Endothelial cell of hepatic sinusoid (primary cell): ENCODE data around the gene HOXC12.

Experiments used
- in situ Hi-C: cut with HindIII; loops from 2 replicates; pipeline ENCODE4 v1.10.0; 2017; ENCODE audit warnings: low sequenced_read_pairs

Gene HOXC12

DNA sequence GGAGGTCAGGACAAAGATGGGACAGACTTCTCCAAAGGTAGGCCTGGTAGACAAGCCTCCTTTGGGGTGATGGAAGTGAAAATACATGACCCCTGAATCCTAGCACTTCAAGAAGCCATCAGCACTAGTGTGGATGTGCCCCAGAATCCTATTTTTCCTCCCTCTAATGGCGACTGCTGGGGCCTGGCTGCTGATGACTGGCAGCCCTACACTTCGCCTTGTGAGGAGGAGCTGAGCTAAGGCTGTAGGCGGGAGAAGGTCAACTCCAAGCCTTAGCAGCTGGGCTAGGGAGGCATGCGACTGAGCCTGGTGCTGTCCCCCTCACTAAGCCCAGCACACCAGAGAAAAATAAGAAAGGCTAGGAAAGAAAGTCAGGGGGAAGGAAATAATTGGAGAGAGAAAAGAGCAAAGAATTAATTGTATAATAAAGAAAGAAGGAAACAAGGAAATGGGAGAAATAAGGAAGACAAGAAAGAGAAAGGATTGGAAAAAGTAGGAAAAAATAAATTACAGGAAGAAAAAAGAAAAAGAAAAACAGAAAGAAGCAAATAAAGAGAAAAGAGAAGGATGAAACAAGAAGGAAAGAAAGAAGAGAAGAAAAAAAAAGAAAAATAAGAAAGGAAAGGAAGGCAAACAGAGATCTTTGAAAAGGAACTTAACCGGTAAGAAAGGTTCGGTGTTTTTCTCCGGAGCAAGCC lies 25.6 kb downstream of the HOXC12 start:
- in situ Hi-C loops, result loop anchor here (5.0 kb wide), 1 partner anchor 38 kb away; no protein-coding TSS in a partner anchor

DNA sequence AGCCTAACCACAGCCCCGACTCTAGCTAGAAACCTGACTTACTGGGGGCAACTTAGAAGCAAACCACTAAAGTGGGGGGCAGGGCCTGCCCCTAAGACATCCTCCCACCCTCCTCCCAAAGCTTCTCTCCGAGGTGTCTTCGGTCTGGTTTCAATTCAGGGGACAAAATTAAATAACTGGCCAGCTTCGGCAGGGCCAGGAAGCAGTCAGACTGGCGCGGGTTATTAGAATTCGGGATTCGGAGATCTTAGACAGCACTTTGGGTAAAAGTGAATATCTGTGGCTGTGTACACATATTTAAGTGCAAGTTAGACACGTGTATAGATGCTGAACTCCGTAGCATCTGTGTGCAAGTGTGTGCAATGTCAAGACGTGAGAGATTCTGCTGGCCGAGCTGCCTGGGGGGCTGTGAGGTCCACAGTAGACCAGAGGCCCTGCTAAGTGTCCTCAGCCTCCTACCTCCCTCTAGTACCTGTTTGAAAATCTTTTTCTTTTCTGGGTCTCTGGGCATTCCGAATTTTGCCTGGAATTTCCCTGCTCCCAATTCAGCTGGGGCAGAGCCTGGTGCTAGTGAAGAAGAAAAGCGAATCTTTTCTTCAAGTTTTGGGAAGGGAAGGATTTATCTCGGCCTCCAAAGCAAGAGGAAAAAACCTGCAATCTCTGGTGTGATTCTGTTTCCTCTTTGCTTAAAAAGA lies 26.2 kb downstream of the HOXC12 start:
- in situ Hi-C loops, result loop anchor here (5.0 kb wide), 1 partner anchor 39 kb away; no protein-coding TSS in a partner anchor

DNA sequence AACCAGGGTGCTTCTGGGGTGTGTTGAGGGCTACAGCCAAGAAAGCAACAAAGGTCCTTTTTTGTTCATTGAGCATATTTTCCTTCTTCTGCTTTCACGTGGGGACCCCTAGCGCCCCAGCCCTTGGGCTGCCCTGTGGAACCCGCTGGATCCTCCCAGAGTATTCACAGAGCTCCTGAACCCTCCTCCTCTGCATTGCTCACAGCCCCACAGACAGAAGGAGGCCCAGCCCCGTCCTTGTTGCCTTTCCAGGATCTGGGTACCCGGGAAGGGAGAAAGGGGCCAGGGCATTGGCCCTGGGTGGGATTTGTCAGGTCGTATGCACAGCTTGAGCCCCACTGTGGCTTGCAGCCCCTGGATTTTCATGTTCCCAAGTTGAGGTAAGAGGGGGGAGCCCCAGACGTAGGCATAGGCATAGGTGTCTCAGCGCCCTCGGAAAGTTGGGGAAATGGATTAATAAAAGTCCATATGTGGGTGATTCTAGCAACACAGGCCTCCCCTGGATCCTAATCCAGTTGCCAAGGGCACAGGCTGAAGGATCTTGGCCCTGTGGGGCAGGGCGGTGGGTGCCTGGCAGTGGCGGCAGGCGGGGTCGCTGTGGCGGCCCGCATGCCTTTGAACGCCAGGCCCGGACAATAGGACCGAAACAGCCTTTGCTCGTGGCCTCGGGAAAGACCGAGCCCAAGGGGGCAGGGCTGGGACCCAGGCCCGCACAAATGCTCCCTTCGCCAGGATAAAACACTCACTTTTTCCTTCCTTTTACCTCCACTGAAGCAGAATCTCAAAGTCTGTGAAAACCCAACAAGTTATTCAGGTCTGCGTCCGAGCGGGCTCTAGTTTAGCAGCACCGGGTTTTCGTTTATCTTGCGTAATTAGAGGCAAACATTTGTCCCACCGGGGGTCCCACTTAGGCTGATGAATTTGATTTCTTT lies 27.2 kb downstream of the HOXC12 start:
- in situ Hi-C loops, result loop anchor here (5.0 kb wide), 1 partner anchor 40 kb away; no protein-coding TSS in a partner anchor

DNA sequence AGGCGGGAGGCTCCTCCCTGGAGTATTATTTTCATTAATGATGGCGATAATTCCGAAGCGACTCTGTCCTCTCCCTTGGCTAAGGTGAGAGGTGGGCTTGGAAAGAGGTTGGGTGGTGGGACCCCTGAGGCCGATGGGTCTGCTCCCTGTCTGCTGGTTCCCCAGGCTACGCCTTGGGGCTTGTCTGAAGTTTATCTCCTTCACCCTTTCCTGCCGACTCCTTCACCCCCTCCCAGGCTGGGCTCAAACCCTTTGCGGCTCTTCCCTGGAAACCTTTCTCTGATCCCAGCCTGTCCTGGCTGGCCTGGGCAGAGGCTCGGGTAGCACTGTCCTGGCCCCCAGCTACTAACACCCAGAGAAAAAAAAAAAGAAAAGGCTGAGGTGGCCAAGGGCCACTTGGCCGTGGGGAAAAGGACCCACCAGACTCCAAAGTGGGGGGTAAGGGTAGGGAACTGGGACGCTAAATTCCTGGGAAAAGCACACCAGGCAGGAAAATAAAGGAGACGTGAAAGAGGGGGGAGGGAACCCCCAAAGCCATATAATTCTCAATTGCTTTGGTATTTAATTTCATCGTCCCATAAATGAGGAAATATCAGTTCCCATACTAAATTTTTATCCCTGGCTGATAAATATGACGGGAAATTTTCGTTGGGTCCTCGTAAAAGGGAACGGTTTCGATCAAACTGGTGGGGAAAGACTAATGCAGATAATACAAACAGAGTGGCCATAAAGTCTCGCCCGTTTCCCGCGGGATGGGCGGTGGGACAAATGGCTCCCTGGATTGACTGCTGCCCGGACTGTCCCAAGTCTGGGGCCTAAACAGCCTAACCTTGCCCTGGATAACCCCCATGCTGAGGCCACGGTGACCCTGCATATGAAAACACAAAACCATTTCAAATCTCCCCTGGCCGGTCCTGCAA lies 28.2 kb downstream of the HOXC12 start:
- in situ Hi-C loops, result loop anchor here (5.0 kb wide), 1 partner anchor 41 kb away; no protein-coding TSS in a partner anchor

DNA sequence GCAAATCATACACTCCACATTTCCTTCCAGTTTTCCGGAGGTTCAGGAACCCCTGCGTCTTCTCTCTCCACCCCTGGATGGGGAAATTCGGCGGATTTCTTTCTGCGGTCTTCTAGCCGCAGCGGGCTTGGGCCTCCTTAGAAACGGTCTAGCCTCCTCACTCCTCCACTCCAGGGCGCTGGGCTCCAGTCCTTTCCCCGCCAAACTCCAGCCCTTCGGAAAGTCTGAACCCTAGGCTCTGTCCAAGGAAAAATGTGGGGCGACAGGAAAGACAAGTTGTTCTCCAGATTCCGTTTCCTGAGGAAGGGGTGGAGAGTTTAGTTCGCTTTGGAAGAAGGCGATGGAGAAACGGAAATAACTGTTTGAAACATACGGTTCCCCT lies 28.9 kb downstream of the HOXC12 start:
- in situ Hi-C loops, result loop anchor here (5.0 kb wide), 1 partner anchor 41 kb away; no protein-coding TSS in a partner anchor

DNA sequence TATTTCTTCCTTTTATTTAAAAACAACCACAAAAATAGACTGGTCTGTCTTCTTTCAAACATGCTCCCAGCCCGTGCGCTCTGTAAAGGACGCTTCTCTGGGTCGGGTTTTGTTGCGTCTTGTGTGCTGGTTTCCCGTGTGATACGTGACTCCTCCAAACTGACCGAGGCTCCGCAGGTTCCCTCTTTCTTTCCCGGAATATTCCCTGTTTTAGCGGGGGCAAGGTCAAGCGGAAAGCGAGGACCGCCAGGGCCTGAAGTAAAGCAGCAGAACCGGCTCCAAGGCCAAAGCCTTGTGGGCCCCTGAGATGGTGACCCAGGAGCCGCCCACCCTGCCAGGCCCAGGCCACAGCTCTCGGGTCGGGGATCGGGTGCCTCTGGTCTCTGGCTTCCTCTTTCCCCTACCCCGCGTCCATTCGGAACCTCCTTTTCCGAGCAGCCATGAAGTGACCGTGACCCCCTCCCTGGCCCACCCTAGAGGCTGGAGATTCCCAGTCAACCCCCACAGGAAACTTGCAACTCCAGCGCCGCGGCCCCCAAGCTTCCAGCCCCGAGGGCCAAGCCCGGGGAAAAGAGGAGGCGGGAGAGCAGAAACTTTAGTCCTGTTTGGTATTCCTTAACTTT lies 29.4 kb downstream of the HOXC12 start:
- in situ Hi-C loops, result loop anchor here (5.0 kb wide), 1 partner anchor 42 kb away; no protein-coding TSS in a partner anchor

DNA sequence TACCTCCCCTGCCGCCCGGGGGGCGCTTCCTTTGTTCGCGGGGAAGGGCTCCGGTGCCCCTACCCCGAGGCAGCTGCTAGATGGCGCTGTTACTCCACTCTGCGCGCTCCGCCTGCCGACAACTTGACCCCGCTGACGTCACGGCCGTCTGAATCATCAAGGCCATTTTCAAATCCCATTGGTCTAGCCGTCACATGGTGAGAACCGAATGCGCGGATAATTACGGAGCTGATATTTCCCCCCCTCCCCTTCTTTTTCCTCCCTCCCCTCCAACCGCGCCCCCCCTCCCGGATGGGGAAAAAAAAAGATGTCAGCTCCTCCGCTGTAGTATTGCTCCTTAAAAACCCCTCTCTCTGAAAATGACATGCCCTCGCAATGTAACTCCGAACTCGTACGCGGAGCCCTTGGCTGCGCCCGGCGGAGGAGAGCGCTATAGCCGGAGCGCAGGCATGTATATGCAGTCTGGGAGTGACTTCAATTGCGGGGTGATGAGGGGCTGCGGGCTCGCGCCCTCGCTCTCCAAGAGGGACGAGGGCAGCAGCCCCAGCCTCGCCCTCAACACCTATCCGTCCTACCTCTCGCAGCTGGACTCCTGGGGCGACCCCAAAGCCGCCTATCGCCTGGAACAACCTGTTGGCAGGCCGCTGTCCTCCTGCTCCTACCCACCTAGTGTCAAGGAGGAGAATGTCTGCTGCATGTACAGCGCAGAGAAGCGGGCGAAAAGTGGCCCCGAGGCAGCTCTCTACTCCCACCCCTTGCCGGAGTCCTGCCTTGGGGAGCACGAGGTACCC lies 30.4 kb downstream of the HOXC12 start, which contains the start of gene HOXC10:
HOXC10 (plus strand) TSS at position 246 of the 791 bp plus-strand sequence; CDS start at position 360, 114 bp downstream.
- in situ Hi-C loops, result loop anchor here (5.0 kb wide), 1 partner anchor 43 kb away; no protein-coding TSS in a partner anchor

DNA sequence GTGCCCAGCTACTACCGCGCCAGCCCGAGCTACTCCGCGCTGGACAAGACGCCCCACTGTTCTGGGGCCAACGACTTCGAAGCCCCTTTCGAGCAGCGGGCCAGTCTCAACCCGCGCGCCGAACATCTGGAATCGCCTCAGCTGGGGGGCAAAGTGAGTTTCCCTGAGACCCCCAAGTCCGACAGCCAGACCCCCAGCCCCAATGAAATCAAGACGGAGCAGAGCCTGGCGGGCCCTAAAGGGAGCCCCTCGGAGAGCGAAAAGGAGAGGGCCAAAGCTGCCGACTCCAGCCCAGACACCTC lies 30.9 kb downstream of the HOXC12 start:
- in situ Hi-C loops, result no loop called here

DNA sequence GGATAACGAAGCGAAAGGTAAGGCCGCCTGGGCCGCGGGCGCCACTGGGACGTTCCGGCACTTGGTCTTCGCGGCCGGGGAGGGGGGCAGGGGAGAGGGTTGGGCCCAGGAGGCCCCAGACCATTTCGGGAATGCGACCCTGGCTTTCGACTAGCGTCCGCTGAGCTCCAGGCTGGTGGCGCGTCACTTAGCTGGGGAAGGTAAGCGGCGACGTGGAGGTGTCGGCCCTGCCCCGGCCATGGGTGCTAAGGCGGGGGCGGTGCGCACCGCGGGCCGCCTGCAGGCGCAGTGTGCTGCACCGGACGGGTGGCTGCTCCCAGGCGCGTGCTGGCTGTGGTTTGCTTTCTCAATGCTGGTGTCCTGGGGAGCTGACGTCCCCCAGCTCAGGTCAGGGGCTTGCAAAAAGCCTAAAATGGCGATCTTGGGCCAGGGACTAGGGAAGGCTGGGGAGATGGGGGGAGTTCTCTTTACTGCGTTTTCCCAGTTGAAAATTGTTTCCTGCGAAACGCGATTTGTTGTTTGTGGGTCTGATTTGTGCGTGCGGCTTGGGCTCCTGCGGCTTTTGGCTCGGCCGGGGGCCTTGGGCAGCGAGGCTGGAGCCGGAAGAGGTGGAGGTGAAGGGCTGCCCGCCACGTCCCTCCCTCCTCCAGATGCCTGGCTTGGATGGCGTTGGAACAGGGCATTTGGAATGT lies 31.4 kb downstream of the HOXC12 start:
- in situ Hi-C loops, result no loop called here

DNA sequence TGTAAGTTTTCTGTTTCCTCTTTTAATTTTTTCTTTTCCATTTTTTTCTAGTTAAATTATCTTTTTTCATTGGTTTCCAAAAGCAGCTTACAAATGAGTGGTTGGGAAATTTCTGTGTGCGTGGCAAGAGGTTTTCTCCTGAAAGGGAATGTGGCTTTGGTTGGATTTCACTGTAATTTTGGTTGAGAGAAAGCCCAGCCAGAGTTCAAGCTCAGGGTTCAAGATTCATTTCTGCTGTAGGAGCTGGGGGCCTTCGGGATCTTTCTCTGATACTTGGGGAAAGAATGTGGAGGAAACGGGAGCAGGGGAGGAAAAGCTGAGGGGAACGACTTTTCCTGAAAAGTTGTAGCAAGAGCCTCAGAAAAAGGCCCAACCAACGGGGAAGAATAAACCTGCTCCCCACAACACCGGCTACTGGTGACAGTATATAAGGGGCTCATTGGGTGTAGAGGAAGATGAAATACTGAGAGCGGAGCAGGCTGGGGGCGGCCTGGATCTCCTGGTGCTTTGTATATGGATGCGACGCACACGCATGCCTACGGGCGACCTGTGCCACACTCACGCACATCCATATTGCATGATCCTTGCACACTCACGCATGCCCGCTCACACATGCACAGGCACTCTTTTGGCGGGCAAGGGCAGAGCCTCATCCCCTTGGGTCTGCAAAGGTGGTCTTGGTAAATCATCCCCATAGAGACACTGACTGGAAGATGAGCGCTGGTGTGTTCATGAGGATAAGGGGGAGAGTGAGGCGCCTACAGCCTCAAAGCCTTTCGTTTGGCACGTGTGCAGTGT lies 32.2 kb downstream of the HOXC12 start:
- in situ Hi-C loops, result no loop called here

DNA sequence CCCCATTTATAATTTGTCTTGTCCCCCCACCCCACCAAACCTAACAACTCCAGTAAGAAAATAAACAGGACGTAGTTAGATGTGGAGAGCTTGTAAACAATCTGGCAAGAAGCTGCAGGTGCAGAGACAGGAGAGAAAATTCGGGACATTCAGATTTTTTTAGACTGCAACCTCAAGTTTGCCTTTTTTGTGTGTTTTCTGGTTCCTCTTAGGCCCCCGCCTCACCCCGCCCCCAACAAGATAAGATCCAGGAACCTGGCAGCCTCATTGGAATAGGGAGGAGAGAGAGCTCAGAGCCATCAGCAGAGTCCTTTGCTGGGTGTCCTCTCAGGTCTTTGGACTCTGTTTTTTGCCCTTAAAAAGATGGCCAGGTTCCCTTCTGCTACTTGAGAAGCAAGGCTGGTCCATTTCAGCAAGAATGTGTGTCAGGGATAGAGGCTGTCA lies 33.1 kb downstream of the HOXC12 start:
- in situ Hi-C loops, result no loop called here

DNA sequence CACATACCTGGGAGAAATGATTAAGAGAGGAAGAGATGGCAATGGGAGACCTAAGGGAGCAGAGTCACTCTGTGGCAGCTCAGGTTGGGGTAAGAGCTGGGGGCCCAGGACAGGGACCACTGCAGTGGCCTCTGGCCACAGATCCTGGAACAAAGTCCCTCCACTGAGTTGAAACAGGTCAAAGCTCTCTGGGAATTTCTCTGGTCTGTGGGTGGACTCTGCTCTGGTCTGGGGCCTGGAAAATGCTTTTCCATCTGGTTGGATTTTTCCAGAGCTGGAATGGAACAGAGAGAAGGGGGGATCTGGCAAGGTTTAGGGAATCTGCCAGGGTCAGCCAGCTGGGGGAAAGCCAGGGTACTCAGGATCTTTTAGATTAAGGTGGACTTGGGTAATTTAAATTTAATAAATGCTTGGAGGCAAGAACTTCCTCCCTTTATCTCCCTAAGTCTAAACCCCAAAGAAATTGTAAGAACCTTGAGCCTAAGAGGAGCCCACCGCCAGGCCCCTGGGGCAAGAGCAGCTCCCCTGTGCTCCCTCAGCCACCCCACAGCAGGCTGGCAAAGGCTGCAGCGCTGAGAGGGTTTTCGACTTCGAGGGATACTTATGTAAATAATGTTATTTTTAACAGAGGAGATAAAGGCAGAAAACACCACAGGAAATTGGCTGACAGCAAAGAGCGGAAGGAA lies 34.0 kb downstream of the HOXC12 start:
- in situ Hi-C loops, result no loop called here

DNA sequence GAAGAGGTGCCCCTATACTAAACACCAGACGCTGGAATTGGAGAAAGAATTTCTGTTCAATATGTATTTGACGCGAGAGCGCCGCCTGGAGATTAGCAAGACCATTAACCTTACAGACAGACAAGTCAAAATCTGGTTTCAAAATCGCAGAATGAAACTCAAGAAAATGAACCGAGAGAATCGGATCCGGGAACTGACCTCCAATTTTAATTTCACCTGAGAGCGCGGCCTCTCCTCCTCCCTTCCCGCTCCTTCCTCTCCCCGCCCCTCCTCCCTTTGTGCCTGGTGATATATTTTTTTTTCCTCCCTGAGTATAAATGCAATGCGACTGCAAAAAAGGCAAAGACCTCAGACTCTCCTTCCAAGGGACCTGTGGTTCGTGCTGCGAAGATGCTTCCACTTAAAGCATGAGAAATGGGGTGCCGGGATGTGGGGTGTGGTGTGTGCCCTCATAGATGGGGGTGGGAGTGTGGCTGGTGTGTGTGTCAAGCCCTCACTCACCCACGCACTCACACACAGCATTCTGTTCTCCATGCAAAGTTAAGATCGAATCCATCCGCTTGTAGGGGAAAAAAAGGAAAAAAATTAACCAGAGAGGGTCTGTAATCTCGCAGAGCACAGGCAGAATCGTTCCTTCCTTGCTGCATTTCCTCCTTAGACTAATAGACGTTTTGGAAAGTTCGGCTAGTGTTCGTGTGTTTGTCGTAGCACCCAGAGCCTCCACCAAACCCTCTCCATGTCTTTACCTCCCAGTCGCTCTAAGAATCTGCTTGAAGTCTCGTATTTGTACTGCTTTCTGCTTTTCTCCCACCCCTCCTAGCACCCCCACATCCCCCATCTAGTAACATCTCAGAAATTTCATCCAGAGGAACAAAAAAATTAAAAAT lies 34.8 kb downstream of the HOXC12 start:
- in situ Hi-C loops, result loop anchor here (5.0 kb wide), 1 partner anchor 228 kb away; no protein-coding TSS in a partner anchor

DNA sequence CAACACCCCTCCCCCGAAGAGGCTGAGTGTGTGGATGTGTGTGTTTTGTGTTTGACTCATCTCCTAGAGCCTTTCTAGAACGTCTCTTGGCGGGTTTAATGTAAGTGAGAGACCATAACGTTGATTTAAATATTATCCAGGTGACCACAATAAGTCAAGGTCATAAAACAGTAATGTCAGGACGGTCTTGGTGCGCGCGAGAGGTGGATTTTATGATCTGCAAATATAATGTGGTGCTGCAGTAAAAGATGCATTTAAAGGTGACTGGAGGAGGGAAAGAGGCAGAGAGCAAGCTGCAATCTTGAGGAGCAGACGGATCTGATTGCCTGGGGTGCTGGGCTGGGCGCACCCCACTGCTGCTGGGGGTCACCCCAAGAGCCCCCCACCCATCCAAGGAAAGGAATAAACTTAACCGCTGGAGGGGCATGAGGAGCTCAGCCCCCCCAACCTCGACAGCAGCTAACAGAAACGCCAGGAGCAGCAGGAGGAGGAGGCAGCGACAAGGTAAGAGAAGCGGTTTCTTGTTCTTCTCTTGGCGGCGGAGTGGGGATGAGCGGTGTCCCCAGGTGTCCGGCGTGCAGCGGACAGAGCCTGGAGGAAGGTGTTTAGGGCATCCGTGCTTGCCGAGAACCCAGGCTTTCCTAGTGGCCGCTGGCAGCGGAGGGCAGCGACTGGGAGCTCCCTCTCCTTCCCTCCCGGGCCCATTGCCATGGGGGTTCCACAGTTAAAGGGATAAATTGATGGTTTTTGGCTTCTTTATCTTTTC lies 35.8 kb downstream of the HOXC12 start:
- in situ Hi-C loops, result loop anchor here (5.0 kb wide), 1 partner anchor 227 kb away; no protein-coding TSS in a partner anchor

DNA sequence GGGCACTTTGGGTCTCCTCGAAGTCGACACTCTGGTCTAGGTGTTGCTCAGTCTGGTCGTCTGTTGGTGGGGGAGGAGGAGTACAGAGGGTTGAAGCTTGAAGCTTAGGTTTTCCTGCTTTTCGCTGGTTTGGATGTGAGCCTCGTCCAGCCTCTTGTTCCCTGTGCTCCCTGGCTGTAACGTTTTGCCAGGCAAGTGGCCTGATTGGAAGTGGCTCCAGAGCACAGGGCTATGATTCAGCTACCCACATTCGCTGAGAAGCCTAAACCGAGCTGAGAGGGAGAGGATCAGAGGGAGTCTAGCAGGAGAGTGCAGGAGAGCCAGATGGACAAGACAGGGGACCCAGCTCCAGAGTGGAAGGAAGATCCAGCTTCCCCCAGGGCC lies 36.4 kb downstream of the HOXC12 start:
- in situ Hi-C loops, result loop anchor here (5.0 kb wide), 1 partner anchor 226 kb away; no protein-coding TSS in a partner anchor
